Pancreas (tissue), 10 donors: ENCODE results near the gene WDR20. TPM values are rescaled to one million over a fixed set of nuclear protein-coding genes. Genes with fewer than 3 reads are reported as not detected.

Experiments used
- ATAC-seq, 4 donors: fragments of 200-7000 bp; cut with Tn5 transposase; one replicate each; pipeline versions ENCODE4 v1.8.0 to v1.9.1; 2020; ENCODE audit warnings: mild to moderate bottlenecking in 4 of 4, moderate library complexity in 4 of 4
- DNase-seq, 6 donors: peaks; one replicate each; pipeline ENCODE4 v3.0.0-alpha.2; 2020
- FAIRE-seq: peaks from 2 replicates; lab custom pipeline; 2012; peaks lifted over from hg19 to GRCh38; lab: Jason Lieb, UNC
- H3K27ac ChIP-seq, 4 donors: fragments of 200-600 bp; sonication (generic); 1 replicate in 3 of 4; 2 replicates in 1 of 4; pipeline versions ENCODE4 v1.5.0 to v1.8.0; 2020
- H3K27me3 ChIP-seq, 4 donors: fragments of 200-600 bp; one replicate each; pipeline ENCODE4 v1.8.0; 2021
- H3K36me3 ChIP-seq, 3 donors: fragments of 200-600 bp; sonication (generic) in 1 of 3; one replicate each; pipeline versions ENCODE4 v1.5.0 to v1.8.0; 2020 to 2021
- H3K4me1 ChIP-seq, 3 donors: fragments of 200-600 bp; one replicate each; pipeline ENCODE4 v1.8.0; 2021
- H3K4me3 ChIP-seq, 4 donors: fragments of 200-600 bp; sonication (generic) in 2 of 4; one replicate each; pipeline versions ENCODE4 v1.5.0 to v1.8.0; 2020 to 2021
- H3K9me3 ChIP-seq, 4 donors: fragments of 200-600 bp; one replicate each; pipeline ENCODE4 v1.8.0; 2021
- CTCF ChIP-seq, 4 donors: fragments of 200-600 bp; sonication (generic) in 3 of 4; IDR thresholded peaks; one replicate each; pipeline versions ENCODE4 v1.5.0 to v1.8.0; 2021; ENCODE audit warnings: antibody characterized with exemption in 4 of 4
- WGBS, 2 donors: extraction: QIAGEN DNeasy Blood & Tissue Kit; methylation state at CpG; one replicate each; pipeline ENCODE4 v1.1.7; 2013; 5-methylcytosine and 5-hydroxymethylcytosine counted together
- intact Hi-C, 3 donors: fragments of 100-400 bp; cut with DNase I; formaldehyde crosslinking; loops; one replicate each; pipeline versions ENCODE4 v1.11.1 to v1.14.2; 2022
- polyA plus RNA-seq, 2 donors: library from polyadenylated mRNA; stranded (reverse); fragments of 200-250 nt; gene quantifications; one replicate each; pipeline ENCODE4 v1.2.3, GENCODE V29; 2013
- total RNA-seq, 6 donors: library from RNA; stranded (reverse); fragmentation: NEBNext Ultra II Directional in 4 of 6; extraction: Animal tissue kit (Norgen Biotek cat#: 25700) in 4 of 6; gene quantifications; one replicate each; pipeline versions ENCODE4 v1.2.1 to v1.2.4, GENCODE V29; 2021 to 2023
- donor health status: healthy with polysubstance abuse.
- donor health status: DM: no; HTN: no; CAD: no; lungs with moderate emphysema.
- donor health status: DM: no; HTN: no; CAD: no.
- donor health status: control.
- donor health status: control.
- donor health status: Bipolar disorder and iron deficiency.
- donor health status: DM: yes; HTN: yes; CAD: no.
- donor health status: DM: no; HTN: no; CAD: no.
- donor health status: DM: no; HTN: no; CAD: no.
- donor health status: DM: yes; HTN: yes; CAD: no.

WDR20 gene
- total and polyA plus RNA-seq, 8 donors = 7.4 to 19.5 (median 14.0) TPM

- DNase-seq (no peak), ATAC-seq (no peak), FAIRE-seq (no peak)
- H3K4me3 ChIP-seq = no peak overlapping the region
- H3K4me1 ChIP-seq = no peaks in the 10 kb centered on the region
- H3K9me3 ChIP-seq = no peaks in the 10 kb centered on the region
- intact Hi-C loops = loop anchor here in 2 of 3 donors (5.0 kb wide), 1 partner anchor 80 kb away; no protein-coding TSS in a partner anchor
- H3K27me3 ChIP-seq = no peaks in the 10 kb centered on the region
- WGBS, 2 donors = 87 to 88% methylated on average over 9 of the region's 9 CpGs
- no peak for TF ChIP-seq CTCF (IDR thresholded peaks at IDR 0.05)
- H3K36me3 ChIP-seq = peaks cover 0 to 3% (median 0%) of the 10 kb centered on the region in 3 donors
- no peak overlapping the region for H3K27ac ChIP-seq
These were observed 92.6 kb downstream of the WDR20 start for GRCh38 chr14:102232348-102232625.

GRCh38 chr14:102233081-102233480 lies 93.4 kb downstream of the WDR20 start:
- ATAC-seq (no peak), DNase-seq (no peak), FAIRE-seq (no peak)
- no peaks in the 10 kb centered on the region for H3K4me1 ChIP-seq
- H3K27ac ChIP-seq = no peak overlapping the region
- no peaks in the 10 kb centered on the region for H3K27me3 ChIP-seq
- no peak for TF ChIP-seq CTCF (IDR thresholded peaks at IDR 0.05)
- H3K4me3 ChIP-seq = no peak overlapping the region
- WGBS, 2 donors = 85 to 86% methylated on average over 6 of the region's 6 CpGs
- no peaks in the 10 kb centered on the region for H3K9me3 ChIP-seq
- peaks cover 0 to 3% (median 0%) of the 10 kb centered on the region in 3 donors for H3K36me3 ChIP-seq
- intact Hi-C loops = loop anchor here in 2 of 3 donors (5.0 kb wide), 1 partner anchor 79 kb away; no protein-coding TSS in a partner anchor

DNA sequence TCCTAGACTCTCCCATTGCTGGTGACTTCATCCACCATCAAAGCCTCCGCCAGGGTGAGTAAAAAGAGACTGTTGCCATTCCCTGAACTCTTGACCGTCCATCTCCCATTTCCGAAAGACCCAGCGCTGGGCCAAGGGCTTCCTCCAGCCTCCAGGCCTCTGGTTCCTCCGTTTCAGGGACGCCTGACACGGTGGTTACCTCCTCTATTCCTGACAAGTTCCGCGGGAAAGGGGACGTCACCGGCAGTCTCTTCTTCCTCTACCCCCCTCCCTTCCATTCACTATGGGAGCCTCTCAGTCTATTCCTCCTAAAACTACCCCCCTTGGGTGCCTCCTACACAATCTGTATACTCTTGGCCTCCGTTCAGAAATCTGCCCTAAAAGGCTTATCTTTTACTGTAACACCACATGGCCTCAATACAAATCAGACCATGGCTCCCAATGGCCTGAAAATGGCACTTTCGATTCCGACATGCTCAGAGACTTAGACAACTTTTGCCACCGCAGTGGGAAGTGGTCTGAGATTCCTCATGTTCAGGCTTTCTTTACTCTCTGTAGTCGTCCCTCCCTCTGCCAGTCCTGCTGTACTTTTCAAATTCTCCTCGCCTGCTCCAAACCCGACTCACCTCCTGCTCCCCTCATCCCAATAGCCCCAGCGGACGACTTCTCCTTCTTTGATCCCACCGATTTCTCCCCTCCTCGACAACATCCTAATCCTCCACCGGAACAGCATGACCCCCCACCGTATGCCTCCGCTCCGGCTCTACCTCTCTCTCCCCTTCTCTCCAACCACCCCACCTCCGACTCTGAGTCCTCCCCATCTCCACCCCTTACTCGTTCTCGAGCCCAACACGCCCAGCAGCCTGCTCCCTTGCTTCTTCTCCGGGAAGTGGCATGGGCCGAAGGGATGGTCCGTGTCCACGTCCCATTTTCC lies 94.9 kb downstream of the WDR20 start:
- WGBS, 2 donors = 60 to 71% methylated on average over 34 of the region's 34 CpGs
- Histone ChIP-seq H3K9me3 (no peaks in the 10 kb centered on the region), H3K4me1 (no peaks in the 10 kb centered on the region), H3K27me3 (no peaks in the 10 kb centered on the region), H3K4me3 (peak overlapping the region in 1 of 4 donors; percentile 10), H3K36me3 (peaks cover 0 to 3% (median 0%) of the 10 kb centered on the region in 3 donors), H3K27ac (no peak overlapping the region)
- FAIRE-seq (no peak), ATAC-seq (peak; percentile 4 to 28 (median 10)), DNase-seq (peak in 1 of 6 donors; percentile 53)
- intact Hi-C loops = loop anchor here (2.0 to 5.0 kb wide), 2 partner anchors 78 to 80 kb away; no protein-coding TSS in a partner anchor
- no peak for TF ChIP-seq CTCF (IDR thresholded peaks at IDR 0.05)

DNA sequence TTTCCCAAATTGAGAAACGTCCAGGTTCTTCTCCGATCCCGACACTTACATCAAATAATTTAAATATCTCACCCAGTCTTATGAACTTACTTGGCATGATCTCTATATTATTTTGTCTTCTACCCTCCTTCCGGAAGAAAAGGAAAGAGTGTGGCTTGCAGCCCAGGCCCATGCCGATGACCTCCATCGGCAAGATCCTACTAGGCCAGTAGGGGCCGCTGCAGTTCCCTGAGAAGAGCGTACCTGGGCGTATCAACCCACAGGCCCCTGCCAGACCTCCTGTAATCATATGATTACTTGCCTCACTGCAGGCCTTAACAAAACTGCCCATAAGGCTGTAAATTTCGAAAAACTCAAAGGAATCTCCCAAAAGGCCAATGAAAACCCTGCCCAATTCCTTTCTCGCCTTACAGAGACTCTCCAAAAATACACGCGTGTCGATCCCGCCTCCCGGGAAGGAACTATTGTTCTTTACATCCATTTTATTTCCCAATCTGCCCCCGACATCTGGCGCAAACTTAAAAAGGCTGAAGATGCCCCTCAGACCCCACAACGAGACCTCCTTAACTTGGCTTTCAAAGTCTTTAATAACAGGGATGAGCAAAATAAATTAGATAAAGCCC lies 95.7 kb downstream of the WDR20 start:
- ATAC-seq (peak; percentile 98 to 100 (median 99)), DNase-seq (peak; percentile 78 to 94 (median 90)), FAIRE-seq (peak; percentile 70)
- intact Hi-C loops = loop anchor here in 1 of 3 donors (2.0 kb wide), 1 partner anchor 79 kb away; no protein-coding TSS in a partner anchor
- no peak overlapping the region for H3K27ac ChIP-seq
- H3K9me3 ChIP-seq = no peaks in the 10 kb centered on the region
- H3K27me3 ChIP-seq = no peaks in the 10 kb centered on the region
- TF ChIP-seq CTCF (IDR thresholded peaks at IDR 0.05) = peak; percentile 69 to 81 (median 74)
- H3K4me1 ChIP-seq = no peaks in the 10 kb centered on the region
- 37 to 40% methylated on average over 19 of the region's 19 CpGs for WGBS, 2 donors
- peaks cover 0 to 3% (median 0%) of the 10 kb centered on the region in 3 donors for H3K36me3 ChIP-seq
- H3K4me3 ChIP-seq = peak overlapping the region in 1 of 4 donors; percentile 10
